Astrocyte (in vitro differentiated cells and primary cell): ENCODE measurements around the gene FOXJ3. TPM values are rescaled to one million over a fixed set of nuclear protein-coding genes. Genes with fewer than 3 reads are reported as not detected.

Source experiments
- DNase-seq: peaks from one replicate; pipeline ENCODE4 v3.0.0-alpha.2; 2010; ENCODE audit warnings: low read depth
- FAIRE-seq: peaks from 2 replicates; lab custom pipeline; 2011; peaks lifted over from hg19 to GRCh38; lab: Jason Lieb, UNC
- H2AFZ ChIP-seq: 2 replicates; pipeline ENCODE4 v1.6.0; 2012; ENCODE audit warnings: low read depth, low read length, inconsistent platforms
- H3K27ac ChIP-seq: 2 replicates; pipeline ENCODE4 v1.5.1; 2011; ENCODE audit warnings: low read depth, low read length, inconsistent platforms
- H3K27me3 ChIP-seq: 2 replicates; pipeline ENCODE4 v1.6.0; 2011; ENCODE audit warnings: low read length, inconsistent platforms; ENCODE audit not compliant: insufficient read depth
- H3K36me3 ChIP-seq: 2 replicates; pipeline ENCODE4 v1.5.1; 2011; ENCODE audit warnings: low read length, inconsistent platforms; ENCODE audit not compliant: insufficient read depth
- H3K4me1 ChIP-seq: 2 replicates; pipeline ENCODE4 v1.5.1; 2011; ENCODE audit warnings: low read length, inconsistent platforms; ENCODE audit not compliant: insufficient read depth
- H3K4me2 ChIP-seq: 2 replicates; pipeline ENCODE4 v1.6.0; 2012; ENCODE audit warnings: low read length, inconsistent platforms
- H3K4me3 ChIP-seq: 2 replicates; pipeline ENCODE4 v1.5.1; 2011; ENCODE audit warnings: low read depth, mild to moderate bottlenecking, low read length, inconsistent platforms; ENCODE audit not compliant: insufficient read depth
- H3K79me2 ChIP-seq: 2 replicates; pipeline ENCODE4 v1.6.0; 2012; ENCODE audit warnings: mild to moderate bottlenecking, low read length, inconsistent platforms; ENCODE audit not compliant: insufficient read depth
- H3K9ac ChIP-seq: 2 replicates; pipeline ENCODE4 v1.6.0; 2012; ENCODE audit warnings: mild to moderate bottlenecking, low read length, inconsistent platforms
- H3K9me3 ChIP-seq: 2 replicates; pipeline ENCODE4 v1.5.1; 2012; ENCODE audit warnings: low read depth, mild to moderate bottlenecking, low read length, inconsistent platforms; ENCODE audit not compliant: insufficient read depth
- H4K20me1 ChIP-seq: 2 replicates; pipeline ENCODE4 v1.6.0; 2012; ENCODE audit warnings: low read length, inconsistent platforms; ENCODE audit not compliant: insufficient read depth
- H3K27ac Mint-ChIP-seq: one replicate; pipeline ENCODE4 v1.8.0; 2021; ENCODE audit warnings: mild to moderate bottlenecking, mixed read lengths; ENCODE audit not compliant: unreplicated experiment
- H3K27me3 Mint-ChIP-seq: one replicate; pipeline ENCODE4 v1.8.0; 2021; ENCODE audit warnings: low read depth, mixed read lengths; ENCODE audit not compliant: unreplicated experiment
- H3K36me3 Mint-ChIP-seq: one replicate; pipeline ENCODE4 v1.8.0; 2021; ENCODE audit warnings: low read depth, mixed read lengths; ENCODE audit not compliant: unreplicated experiment
- H3K4me1 Mint-ChIP-seq: one replicate; pipeline ENCODE4 v1.8.0; 2021; ENCODE audit warnings: low read depth, mixed read lengths; ENCODE audit not compliant: unreplicated experiment
- H3K4me3 Mint-ChIP-seq: one replicate; pipeline ENCODE4 v1.8.0; 2021; ENCODE audit warnings: mild to moderate bottlenecking, moderate library complexity, mixed read lengths; ENCODE audit not compliant: unreplicated experiment
- H3K9me3 Mint-ChIP-seq: one replicate; pipeline ENCODE4 v1.8.0; 2021; ENCODE audit warnings: mild to moderate bottlenecking, mixed read lengths; ENCODE audit not compliant: unreplicated experiment
- CTCF ChIP-seq: IDR thresholded peaks from 2 replicates; pipeline ENCODE4 v1.5.1; 2011; ENCODE audit warnings: low read depth, mild to moderate bottlenecking, inconsistent platforms, low read length, moderate library complexity; ENCODE audit not compliant: insufficient read depth
- EZH2 ChIP-seq: IDR thresholded peaks from 2 replicates; pipeline ENCODE4 v1.6.1; 2012; ENCODE audit warnings: mild to moderate bottlenecking, low read length, inconsistent platforms; ENCODE audit not compliant: insufficient read depth
- total RNA-seq: library from RNA; stranded (reverse); gene quantifications from 2 replicates; pipeline ENCODE4 v1.2.1, GENCODE V29; 2021

FOXJ3 gene
- total RNA-seq, 1 donor from 2014 or later: 41.9 TPM

DNA sequence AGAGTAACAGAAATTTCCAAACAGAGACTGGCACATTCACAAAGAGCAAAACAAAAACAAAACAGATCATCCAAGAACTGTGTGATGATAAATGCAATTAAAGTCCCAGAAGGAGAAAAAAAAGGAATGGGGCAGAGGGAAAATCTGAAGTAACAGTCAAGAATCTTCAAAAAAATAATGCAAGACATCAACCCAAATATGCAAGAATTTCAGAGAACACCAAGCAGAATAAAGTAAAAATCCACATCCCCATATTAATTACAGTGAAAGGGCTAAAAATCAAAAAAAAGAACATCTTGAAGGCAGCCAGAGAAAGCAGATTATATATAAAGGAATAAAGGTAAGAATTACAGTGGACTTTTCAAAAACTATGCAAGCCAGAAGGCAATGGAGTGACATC lies 67.1 kb downstream of the FOXJ3 start:
- Histone ChIP-seq H3K4me2 (no peak overlapping the region), H3K36me3 (peaks cover 8% of the 10 kb centered on the region), H3K79me2 (peaks cover 64% of the 10 kb centered on the region), H3K27me3 (no peaks in the 10 kb centered on the region), H3K4me1 (no peaks in the 10 kb centered on the region), H4K20me1 (peaks cover 78% of the 10 kb centered on the region), H3K9ac (no peak overlapping the region), H3K27ac (no peak overlapping the region), H3K9me3 (no peaks in the 10 kb centered on the region), H3K4me3 (no peak overlapping the region), H2AFZ (no peak overlapping the region)
- no peak overlapping the region for H3K27ac Mint-ChIP-seq
- H3K27me3 Mint-ChIP-seq: no peaks in the 10 kb centered on the region
- H3K4me3 Mint-ChIP-seq: no peak overlapping the region
- FAIRE-seq (no peak), DNase-seq (no peak)
- no peaks in the 10 kb centered on the region for H3K9me3 Mint-ChIP-seq
- no peak for TF ChIP-seq CTCF
- TF ChIP-seq EZH2: no peak
- H3K36me3 Mint-ChIP-seq: no peaks in the 10 kb centered on the region
- H3K4me1 Mint-ChIP-seq: peaks cover 10% of the 10 kb centered on the region

- peaks cover 7% of the 10 kb centered on the region for H3K36me3 Mint-ChIP-seq
- Histone ChIP-seq H2AFZ (no peak overlapping the region), H3K9ac (no peak overlapping the region), H3K4me1 (no peaks in the 10 kb centered on the region), H3K79me2 (peaks cover 63% of the 10 kb centered on the region), H4K20me1 (peaks cover 72% of the 10 kb centered on the region), H3K27ac (no peak overlapping the region), H3K36me3 (peaks cover 8% of the 10 kb centered on the region), H3K4me3 (no peak overlapping the region), H3K4me2 (no peak overlapping the region), H3K27me3 (no peaks in the 10 kb centered on the region), H3K9me3 (no peaks in the 10 kb centered on the region)
- H3K4me1 Mint-ChIP-seq: peaks cover 10% of the 10 kb centered on the region
- no peaks in the 10 kb centered on the region for H3K9me3 Mint-ChIP-seq
- FAIRE-seq: no peak
- DNase-seq: peak; percentile 30
- no peak overlapping the region for H3K4me3 Mint-ChIP-seq
- no peaks in the 10 kb centered on the region for H3K27me3 Mint-ChIP-seq
- H3K27ac Mint-ChIP-seq: no peak overlapping the region
- TF ChIP-seq EZH2: no peak
- TF ChIP-seq CTCF: no peak
These were observed 68.5 kb downstream of the FOXJ3 start for GRCh38 chr1:42266253-42267135.
